Measurements from ENCODE around the gene CLIC6. TPM values are rescaled to one million over a fixed set of nuclear protein-coding genes. Genes with fewer than 3 reads are reported as not detected.
A peak's percentile ranks its signal among the peaks of the same experiment; 100 is the strongest.
"Not testable (repeated sequence)": the region's sequence is repeated elsewhere in the genome, so short reads cannot be mapped to it uniquely, and the experiment has no call there.

The CLIC6 gene
- total RNA-seq, 4 donors from 2014 or later: 2.1 to 5.9 (median 3.3) TPM

DNA sequence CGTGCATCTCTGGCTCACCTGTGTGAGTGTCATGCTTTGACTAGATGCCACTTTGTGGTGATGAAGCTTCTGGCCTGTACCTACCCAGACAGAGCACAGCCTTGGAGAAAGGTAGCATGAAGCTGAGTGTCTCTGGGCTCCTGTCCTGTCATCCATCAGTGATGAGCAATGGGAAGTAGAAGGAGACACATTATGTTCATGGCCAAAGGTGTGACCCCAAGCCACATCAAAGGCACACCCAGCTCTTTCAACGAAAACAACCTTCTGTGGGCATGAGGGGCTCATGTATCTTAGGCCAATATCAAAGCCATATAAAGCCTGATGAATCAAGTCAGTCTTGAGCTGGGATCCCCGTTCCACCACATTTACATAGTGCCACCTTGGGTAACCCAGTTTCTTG lies 1.0 kb upstream of the CLIC6 start:
- TF ChIP-seq, protein P1, sequence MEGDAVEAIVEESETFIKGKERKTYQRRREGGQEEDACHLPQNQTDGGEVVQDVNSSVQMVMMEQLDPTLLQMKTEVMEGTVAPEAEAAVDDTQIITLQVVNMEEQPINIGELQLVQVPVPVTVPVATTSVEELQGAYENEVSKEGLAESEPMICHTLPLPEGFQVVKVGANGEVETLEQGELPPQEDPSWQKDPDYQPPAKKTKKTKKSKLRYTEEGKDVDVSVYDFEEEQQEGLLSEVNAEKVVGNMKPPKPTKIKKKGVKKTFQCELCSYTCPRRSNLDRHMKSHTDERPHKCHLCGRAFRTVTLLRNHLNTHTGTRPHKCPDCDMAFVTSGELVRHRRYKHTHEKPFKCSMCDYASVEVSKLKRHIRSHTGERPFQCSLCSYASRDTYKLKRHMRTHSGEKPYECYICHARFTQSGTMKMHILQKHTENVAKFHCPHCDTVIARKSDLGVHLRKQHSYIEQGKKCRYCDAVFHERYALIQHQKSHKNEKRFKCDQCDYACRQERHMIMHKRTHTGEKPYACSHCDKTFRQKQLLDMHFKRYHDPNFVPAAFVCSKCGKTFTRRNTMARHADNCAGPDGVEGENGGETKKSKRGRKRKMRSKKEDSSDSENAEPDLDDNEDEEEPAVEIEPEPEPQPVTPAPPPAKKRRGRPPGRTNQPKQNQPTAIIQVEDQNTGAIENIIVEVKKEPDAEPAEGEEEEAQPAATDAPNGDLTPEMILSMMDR (IDR thresholded peaks at IDR 0.05): no peak
- no peak for TF ChIP-seq POLR2A (IDR thresholded peaks at IDR 0.05)

DNA sequence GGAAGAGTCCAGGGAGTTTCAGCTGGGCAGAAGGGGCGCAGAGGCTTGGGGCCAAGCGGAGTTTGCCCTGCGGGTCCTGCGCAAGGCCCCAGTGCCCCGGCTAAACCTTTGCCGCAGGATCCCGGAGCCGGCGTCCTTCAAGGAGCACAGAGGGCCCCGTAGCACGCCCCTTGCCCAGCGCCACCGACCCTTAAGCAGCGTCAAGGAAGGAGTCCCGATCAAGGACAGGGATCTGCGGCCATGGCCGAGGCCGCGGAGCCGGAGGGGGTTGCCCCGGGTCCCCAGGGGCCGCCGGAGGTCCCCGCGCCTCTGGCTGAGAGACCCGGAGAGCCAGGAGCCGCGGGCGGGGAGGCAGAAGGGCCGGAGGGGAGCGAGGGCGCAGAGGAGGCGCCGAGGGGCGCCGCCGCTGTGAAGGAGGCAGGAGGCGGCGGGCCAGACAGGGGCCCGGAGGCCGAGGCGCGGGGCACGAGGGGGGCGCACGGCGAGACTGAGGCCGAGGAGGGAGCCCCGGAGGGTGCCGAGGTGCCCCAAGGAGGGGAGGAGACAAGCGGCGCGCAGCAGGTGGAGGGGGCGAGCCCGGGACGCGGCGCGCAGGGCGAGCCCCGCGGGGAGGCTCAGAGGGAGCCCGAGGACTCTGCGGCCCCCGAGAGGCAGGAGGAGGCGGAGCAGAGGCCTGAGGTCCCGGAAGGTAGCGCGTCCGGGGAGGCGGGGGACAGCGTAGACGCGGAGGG lies 520 bp downstream of the CLIC6 start:
- H3K4me3 ChIP-seq (ENCODE audit: low read depth, poor library complexity, severe bottlenecking): peak overlapping the region; percentile 40
- DNase-seq (ENCODE audit: low spot score in 2 of 2): no peak
- TF ChIP-seq POLR2A (IDR thresholded peaks at IDR 0.05): no peak
- TF ChIP-seq, protein P1 (IDR thresholded peaks at IDR 0.05): no peak
- intact Hi-C loops (cut with DNase I; ENCODE audit: low total_unique reads): no loop called here
- WGBS, 2 donors: 2 to 3% methylated on average over 62 to 71 of the region's 74 CpGs

More for the DNA sequence above, 1.0 kb upstream of the CLIC6 start:
- H3K4me3 ChIP-seq (ENCODE audit: low read depth, poor library complexity, severe bottlenecking): no peak overlapping the region
- intact Hi-C loops (cut with DNase I; ENCODE audit: low total_unique reads): no loop called here
- 75 to 76% methylated on average over 3 of the region's 3 CpGs for whole genome bisulfite sequencing, 2 donors
- no peak for DNase-seq (ENCODE audit: low spot score in 2 of 2)

DNA sequence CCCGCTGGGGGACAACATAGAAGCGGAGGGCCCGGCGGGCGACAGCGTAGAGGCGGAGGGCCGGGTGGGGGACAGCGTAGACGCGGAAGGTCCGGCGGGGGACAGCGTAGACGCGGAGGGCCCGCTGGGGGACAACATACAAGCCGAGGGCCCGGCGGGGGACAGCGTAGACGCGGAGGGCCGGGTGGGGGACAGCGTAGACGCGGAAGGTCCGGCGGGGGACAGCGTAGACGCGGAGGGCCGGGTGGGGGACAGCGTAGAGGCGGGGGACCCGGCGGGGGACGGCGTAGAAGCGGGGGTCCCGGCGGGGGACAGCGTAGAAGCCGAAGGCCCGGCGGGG lies 1.1 kb downstream of the CLIC6 start:
- DNase-seq (ENCODE audit: low spot score in 2 of 2); intact Hi-C loops (cut with DNase I; ENCODE audit: low total_unique reads): not testable (repeated sequence)
- WGBS, 2 donors: 0 to 2% methylated on average over 14 to 34 of the region's 46 CpGs
- peak overlapping the region; percentile 40 for H3K4me3 ChIP-seq (ENCODE audit: low read depth, poor library complexity, severe bottlenecking)

DNA sequence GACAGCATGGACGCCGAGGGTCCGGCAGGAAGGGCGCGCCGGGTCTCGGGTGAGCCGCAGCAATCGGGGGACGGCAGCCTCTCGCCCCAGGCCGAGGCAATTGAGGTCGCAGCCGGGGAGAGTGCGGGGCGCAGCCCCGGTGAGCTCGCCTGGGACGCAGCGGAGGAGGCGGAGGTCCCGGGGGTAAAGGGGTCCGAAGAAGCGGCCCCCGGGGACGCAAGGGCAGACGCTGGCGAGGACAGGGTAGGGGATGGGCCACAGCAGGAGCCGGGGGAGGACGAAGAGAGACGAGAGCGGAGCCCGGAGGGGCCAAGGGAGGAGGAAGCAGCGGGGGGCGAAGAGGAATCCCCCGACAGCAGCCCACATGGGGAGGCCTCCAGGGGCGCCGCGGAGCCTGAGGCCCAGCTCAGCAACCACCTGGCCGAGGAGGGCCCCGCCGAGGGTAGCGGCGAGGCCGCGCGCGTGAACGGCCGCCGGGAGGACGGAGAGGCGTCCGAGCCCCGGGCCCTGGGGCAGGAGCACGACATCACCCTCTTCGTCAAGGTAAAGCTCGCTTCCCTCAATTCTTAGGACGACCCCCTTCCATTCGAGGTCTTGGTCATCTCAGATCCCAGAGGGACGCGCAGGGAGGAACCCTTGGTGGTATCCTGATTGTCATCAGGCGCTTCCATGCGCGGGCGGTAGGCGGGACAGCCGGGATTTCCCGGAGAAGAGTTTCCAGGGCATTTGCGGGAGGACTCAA lies 1.6 kb downstream of the CLIC6 start:
- peak overlapping the region; percentile 40 for H3K4me3 ChIP-seq (ENCODE audit: low read depth, poor library complexity, severe bottlenecking)
- TF ChIP-seq, protein P1 (IDR thresholded peaks at IDR 0.05): no peak
- TF ChIP-seq POLR2A (IDR thresholded peaks at IDR 0.05): no peak
- 1 to 2% methylated on average over 53 to 62 of the region's 70 CpGs for WGBS, 2 donors
- no peak for DNase-seq (ENCODE audit: low spot score in 2 of 2)
- intact Hi-C loops (cut with DNase I; ENCODE audit: low total_unique reads): no loop called here

DNA sequence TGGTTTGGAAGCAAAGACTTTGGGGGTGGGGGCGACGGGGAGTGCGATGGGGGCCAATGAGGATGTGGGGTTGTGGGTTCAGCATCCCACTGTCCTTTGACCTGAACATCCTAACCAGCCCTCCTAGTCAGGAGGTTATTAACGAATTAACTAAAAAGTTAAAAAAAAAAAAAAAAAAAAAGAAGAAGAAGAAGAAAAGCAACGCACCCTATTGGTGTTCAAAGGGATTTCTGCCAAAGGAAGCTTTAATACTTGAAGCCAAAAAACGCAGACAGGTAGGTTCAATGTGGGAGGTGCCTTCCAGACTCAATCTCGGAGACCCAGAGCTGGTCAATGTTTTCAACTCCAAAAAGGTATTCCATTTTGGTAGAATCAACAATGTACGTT lies 2.2 kb downstream of the CLIC6 start:
- TF ChIP-seq, protein P1 (IDR thresholded peaks at IDR 0.05): no peak
- TF ChIP-seq POLR2A (IDR thresholded peaks at IDR 0.05): no peak
- intact Hi-C loops (cut with DNase I; ENCODE audit: low total_unique reads): no loop called here
- WGBS, 2 donors: 14 to 15% methylated on average over 8 of the region's 8 CpGs
- H3K4me3 ChIP-seq (ENCODE audit: low read depth, poor library complexity, severe bottlenecking): peak overlapping the region; percentile 40
- no peak for DNase-seq (ENCODE audit: low spot score in 2 of 2)

DNA sequence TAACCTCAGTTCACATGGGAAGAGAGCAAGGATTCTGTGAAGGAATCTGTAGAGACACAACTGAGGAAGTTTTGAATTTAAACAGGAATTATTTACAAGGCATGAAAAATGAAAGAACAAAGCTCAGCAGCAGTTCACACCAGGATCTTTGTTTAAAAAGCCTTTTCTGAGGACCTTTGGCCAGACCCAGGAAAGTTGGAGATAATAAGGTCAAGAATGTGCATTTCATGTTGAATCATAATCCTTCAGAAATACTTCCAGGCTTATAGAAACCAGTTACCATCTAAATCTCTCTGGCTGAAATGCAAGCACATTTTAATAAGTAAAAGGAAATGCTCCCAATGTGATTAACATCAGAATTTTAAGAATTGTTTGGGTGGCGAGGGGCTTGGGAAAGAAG lies 2.7 kb downstream of the CLIC6 start:
- no peak for DNase-seq (ENCODE audit: low spot score in 2 of 2)
- TF ChIP-seq, protein P1 (IDR thresholded peaks at IDR 0.05): no peak
- TF ChIP-seq POLR2A (IDR thresholded peaks at IDR 0.05): no peak
- H3K4me3 ChIP-seq (ENCODE audit: low read depth, poor library complexity, severe bottlenecking): no peak overlapping the region
- intact Hi-C loops (cut with DNase I; ENCODE audit: low total_unique reads): no loop called here
- WGBS, 2 donors: 86 to 96% methylated on average over 1 of the region's 1 CpG
